Amniotic stem cell (primary cell): ENCODE data around the gene USP37.

Experiments
- DNase-seq: peaks from one replicate; lab custom pipeline; 2025; lab: John Stamatoyannopoulos, UW

USP37 gene

DNA sequence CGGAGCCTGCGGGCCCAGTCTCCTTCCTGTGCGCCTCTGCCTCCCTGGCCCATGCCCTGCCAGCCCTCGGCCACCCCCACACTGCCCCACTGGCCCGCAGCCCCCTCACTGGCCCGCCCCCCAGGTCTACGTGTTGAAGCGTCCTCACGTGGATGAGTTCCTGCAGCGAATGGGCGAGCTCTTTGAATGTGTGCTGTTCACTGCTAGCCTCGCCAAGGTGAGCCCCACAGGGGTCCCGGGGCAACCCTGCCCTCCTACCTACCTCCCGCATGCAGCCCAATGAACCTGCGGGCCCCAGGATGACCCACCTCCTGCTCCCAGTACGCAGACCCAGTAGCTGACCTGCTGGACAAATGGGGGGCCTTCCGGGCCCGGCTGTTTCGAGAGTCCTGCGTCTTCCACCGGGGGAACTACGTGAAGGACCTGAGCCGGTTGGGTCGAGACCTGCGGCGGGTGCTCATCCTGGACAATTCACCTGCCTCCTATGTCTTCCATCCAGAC lies 165.2 kb downstream of the USP37 start:
- no peak for DNase-seq

DNA sequence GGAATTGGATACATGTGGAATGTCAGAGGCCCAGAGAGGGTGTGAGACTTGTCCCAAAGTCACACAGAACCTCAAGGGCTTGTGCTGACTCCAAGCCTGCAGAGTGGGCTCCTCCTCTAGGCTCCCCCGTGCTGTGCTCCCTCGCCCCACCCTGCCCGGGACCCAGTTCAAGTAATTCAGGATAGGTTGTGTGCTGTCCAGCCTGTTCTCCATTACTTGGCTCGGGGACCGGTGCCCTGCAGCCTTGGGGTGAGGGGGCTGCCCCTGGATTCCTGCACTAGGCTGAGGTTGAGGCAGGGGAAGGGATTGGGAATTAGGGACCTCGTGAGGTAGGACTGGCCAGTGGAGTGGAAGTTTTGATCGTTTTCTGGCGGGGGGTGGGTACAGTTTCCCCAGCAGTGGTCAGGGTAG lies 165.7 kb downstream of the USP37 start:
- no peak for DNase-seq

DNA sequence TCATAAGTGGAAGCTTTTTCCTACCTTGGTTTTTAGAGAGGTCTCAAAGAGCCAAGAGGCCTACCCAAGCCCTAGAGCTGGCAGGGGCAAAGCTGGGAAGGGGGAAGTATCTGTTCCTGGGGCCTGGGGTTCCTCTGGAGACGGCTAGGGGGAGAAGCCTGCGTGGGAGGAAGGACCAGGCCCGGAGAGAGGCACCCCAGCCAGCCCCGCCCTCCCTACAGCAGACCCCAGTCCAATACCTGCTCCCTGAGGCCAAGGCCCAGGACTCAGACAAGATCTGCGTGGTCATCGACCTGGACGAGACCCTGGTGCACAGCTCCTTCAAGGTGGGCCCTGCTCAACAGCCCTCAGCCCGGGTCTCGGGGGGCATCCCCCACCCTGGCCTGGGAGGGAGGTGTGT lies 166.3 kb downstream of the USP37 start:
- no peak for DNase-seq

DNA sequence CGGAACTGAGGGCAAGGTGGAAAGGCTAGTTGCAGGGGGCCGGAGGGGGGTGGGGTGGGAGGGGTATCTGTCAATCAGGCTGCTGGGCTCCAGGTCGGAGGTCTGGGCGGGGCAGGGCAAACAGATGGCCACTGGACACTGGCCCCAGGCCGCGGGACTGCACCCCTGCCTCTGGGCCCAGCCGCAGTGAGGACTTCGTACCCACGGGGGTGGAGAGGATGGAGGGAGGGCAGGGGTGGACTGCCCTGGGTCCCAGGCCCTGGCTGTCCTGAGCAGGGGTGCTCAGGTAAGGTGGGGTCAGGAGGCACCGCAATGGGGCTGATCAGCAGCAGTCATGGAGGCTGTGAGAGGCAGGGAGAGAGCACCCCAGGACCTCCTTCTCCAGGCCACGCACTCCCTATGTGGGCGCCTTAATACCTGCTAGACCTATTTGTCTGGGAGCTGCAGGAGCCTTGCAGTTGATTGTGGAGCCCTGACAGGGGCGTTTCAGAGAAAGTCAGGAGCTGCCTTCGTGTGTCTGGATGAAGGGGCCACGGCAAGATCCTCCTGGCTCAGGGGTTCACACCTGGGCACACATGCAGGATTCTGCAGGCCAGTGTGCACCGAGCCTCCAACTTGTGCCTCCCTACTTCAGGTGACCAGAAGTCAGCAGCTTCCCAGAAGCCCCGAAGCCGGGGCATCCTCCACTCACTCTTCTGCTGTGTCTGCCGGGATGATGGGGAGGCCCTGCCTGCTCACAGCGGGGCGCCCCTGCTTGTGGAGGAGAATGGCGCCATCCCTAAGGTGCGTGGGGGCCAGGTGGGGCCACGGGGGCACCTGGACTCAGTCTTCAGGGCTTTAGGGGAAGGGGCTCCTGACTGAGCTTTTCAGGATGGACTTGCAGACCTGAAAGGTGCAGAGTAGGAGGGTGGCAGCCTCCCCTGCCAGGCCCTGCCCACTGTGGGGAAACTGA lies 166.9 kb downstream of the USP37 start:
- no peak for DNase-seq
